ENCODE measurements around the gene THOC6. TPM values are rescaled to one million over a fixed set of nuclear protein-coding genes. Genes with fewer than 3 reads are reported as not detected.

Gene THOC6
- total RNA-seq, 1 donor from 2014 or later, result 16.6 TPM

- peak overlapping the region; percentile 65 for H3K4me3 ChIP-seq
- H3K27me3 Mint-ChIP-seq (ENCODE audit: insufficient read depth, low read depth), result peaks cover 9% of the 10 kb centered on the region
- DNase-seq (ENCODE audit: low spot score), result peak; percentile 27
- peaks cover 16% of the 10 kb centered on the region for H3K79me2 ChIP-seq (ENCODE audit: low read depth)
- H3K9ac ChIP-seq, result no peak overlapping the region
- H3K9me3 ChIP-seq (ENCODE audit: low read depth), result no peaks in the 10 kb centered on the region
- no peak overlapping the region for H3K27ac Mint-ChIP-seq
- H3K4me2 ChIP-seq, result peak overlapping the region; percentile 78
- peaks cover 26% of the 10 kb centered on the region for H3K4me1 Mint-ChIP-seq
- H4K20me1 ChIP-seq (ENCODE audit: low read depth), result peaks cover 13% of the 10 kb centered on the region
- H3K27me3 ChIP-seq, result peaks cover 7% of the 10 kb centered on the region
- peaks cover 38% of the 10 kb centered on the region for H3F3A ChIP-seq (ENCODE audit: low read depth)
- no peaks in the 10 kb centered on the region for H3K36me3 ChIP-seq
- H3K9me3 Mint-ChIP-seq, result no peaks in the 10 kb centered on the region
- no peak overlapping the region for H2AFZ ChIP-seq (replicated peaks)
- peaks cover 2% of the 10 kb centered on the region for H3K36me3 Mint-ChIP-seq
- H3K4me3 Mint-ChIP-seq, result peak overlapping the region; percentile 76
- no peak for TF ChIP-seq CTCF (IDR thresholded peaks at IDR 0.05)
- no peak for TF ChIP-seq EZH2phosphoT487 (IDR thresholded peaks at IDR 0.05)
- TF ChIP-seq EZH2 (IDR thresholded peaks at IDR 0.05), result no peak
- H3K4me1 ChIP-seq, result peaks cover 26% of the 10 kb centered on the region
- peak overlapping the region; percentile 32 for H3K27ac ChIP-seq
These were observed 42.0 kb upstream of the THOC6 start for GRCh38 chr16:2981899-2982250.

GRCh38 chr16:2982402-2982801, 41.4 kb upstream of the THOC6 start:
- H2AFZ ChIP-seq (replicated peaks), result no peak overlapping the region
- H3K4me3 Mint-ChIP-seq, result peak overlapping the region; percentile 71
- peaks cover 9% of the 10 kb centered on the region for H3K27me3 Mint-ChIP-seq (ENCODE audit: insufficient read depth, low read depth)
- no peak overlapping the region for H3K9ac ChIP-seq
- no peaks in the 10 kb centered on the region for H3K9me3 Mint-ChIP-seq
- peaks cover 7% of the 10 kb centered on the region for H3K27me3 ChIP-seq
- no peak overlapping the region for H3K27ac ChIP-seq
- no peak for TF ChIP-seq EZH2phosphoT487 (IDR thresholded peaks at IDR 0.05)
- TF ChIP-seq EZH2 (IDR thresholded peaks at IDR 0.05), result no peak
- TF ChIP-seq CTCF (IDR thresholded peaks at IDR 0.05), result no peak
- H3K79me2 ChIP-seq (ENCODE audit: low read depth), result peaks cover 16% of the 10 kb centered on the region
- H3K36me3 Mint-ChIP-seq, result no peaks in the 10 kb centered on the region
- H3K4me2 ChIP-seq, result no peak overlapping the region
- H3K4me1 ChIP-seq, result peaks cover 26% of the 10 kb centered on the region
- peaks cover 8% of the 10 kb centered on the region for H4K20me1 ChIP-seq (ENCODE audit: low read depth)
- no peak for DNase-seq (ENCODE audit: low spot score)
- peaks cover 24% of the 10 kb centered on the region for H3K4me1 Mint-ChIP-seq
- H3K4me3 ChIP-seq, result no peak overlapping the region
- peaks cover 38% of the 10 kb centered on the region for H3F3A ChIP-seq (ENCODE audit: low read depth)
- no peaks in the 10 kb centered on the region for H3K9me3 ChIP-seq (ENCODE audit: low read depth)
- H3K36me3 ChIP-seq, result no peaks in the 10 kb centered on the region
- H3K27ac Mint-ChIP-seq, result no peak overlapping the region

- H3K36me3 ChIP-seq, result no peaks in the 10 kb centered on the region
- DNase-seq (ENCODE audit: low spot score), result peak; percentile 91
- peaks cover 38% of the 10 kb centered on the region for H3F3A ChIP-seq (ENCODE audit: low read depth)
- Mint-ChIP-seq H3K4me1 (peaks cover 20% of the 10 kb centered on the region), H3K9me3 (no peaks in the 10 kb centered on the region), H3K36me3 (no peaks in the 10 kb centered on the region), H3K4me3 (no peak overlapping the region), H3K27ac (no peak overlapping the region), H3K27me3 (ENCODE audit: insufficient read depth, low read depth) (peaks cover 6% of the 10 kb centered on the region)
- H3K27ac ChIP-seq, result no peak overlapping the region
- no peak overlapping the region for H3K9ac ChIP-seq
- H2AFZ ChIP-seq (replicated peaks), result no peak overlapping the region
- H3K27me3 ChIP-seq, result peaks cover 7% of the 10 kb centered on the region
- H3K4me3 ChIP-seq, result no peak overlapping the region
- TF ChIP-seq CTCF (IDR thresholded peaks at IDR 0.05), result peak; percentile 91
- TF ChIP-seq EZH2 (IDR thresholded peaks at IDR 0.05), result no peak
- peak overlapping the region; percentile 43 for H3K4me2 ChIP-seq
- peaks cover 13% of the 10 kb centered on the region for H3K79me2 ChIP-seq (ENCODE audit: low read depth)
- no peaks in the 10 kb centered on the region for H3K9me3 ChIP-seq (ENCODE audit: low read depth)
- H4K20me1 ChIP-seq (ENCODE audit: low read depth), result peaks cover 5% of the 10 kb centered on the region
- peaks cover 28% of the 10 kb centered on the region for H3K4me1 ChIP-seq
These were observed 40.1 kb upstream of the THOC6 start for GRCh38 chr16:2983706-2984136.

Data from neural progenitor cell (in vitro differentiated cells).